H1 (cell line): ENCODE data around the gene BTD. TPM values are rescaled to one million over a fixed set of nuclear protein-coding genes. Genes with fewer than 3 reads are reported as not detected.

Source experiments
- microRNA-seq, 2 experiments: library from miRNA; unstranded; fragments of <30 nt; microRNA quantifications; one replicate each; pipeline versions ENCODE4 to v1.2.0, GENCODE V29; 2016 to 2020; ENCODE audit warnings: borderline microRNAs expressed in 2 of 2, borderline number of aligned reads in 2 of 2, borderline replicate concordance in 1 of 2
- polyA plus RNA-seq, 7 experiments: library from polyadenylated mRNA; depleted of rRNA in 3 of 7; stranded (reverse) in 5 of 7; unstranded in 2 of 7; fragments of >200 nt in 5 of 7; fragments of 200-250 nt in 2 of 7; gene quantifications; 1 replicate in 5 of 7; 2 replicates in 1 of 7; 4 replicates in 1 of 7; pipeline versions ENCODE4 v1.2.1 to v1.2.3, GENCODE V29; 2011 to 2013; ENCODE audit warnings: missing spikeins in 2 of 7, mixed read lengths in 2 of 7
- small RNA-seq: library from polyadenylated mRNA; stranded (forward); fragments of <200 nt; extraction: miRNeasy Mini kit (QIAGEN cat#:217004); gene quantifications from one replicate; pipeline ENCODE3, GENCODE V24; 2013; ENCODE audit not compliant: insufficient read depth
- total RNA-seq: library from RNA; stranded (reverse); fragmentation: NEBNext Ultra II Directional; extraction: Animal tissue kit (Norgen Biotek cat#: 25700); gene quantifications from 2 replicates; pipeline ENCODE4 v1.2.1, GENCODE V29; 2021

BTD gene
- total and polyA plus RNA-seq, 2 of the 8 experiments (the other 6 are each of a cell fraction or from before 2014, with no cell fraction given): 21.8 to 36.7 TPM

Small RNA genes lying within 50 kb of the gene (microRNA-seq; reads per million reads assigned to microRNA genes)
- gene MIR3134: 0 reads per million in 2 experiments

Small RNA genes lying within 50 kb of the gene (small RNA-seq; reads per million reads assigned to genes)
- not detected for gene MIR3134

Other genes with a start within 250 kb of the BTD start
- 20.0 and 20.7 TPM in 2 replicates for gene METTL6, start 174.2 kb upstream of the BTD start, total RNA-seq
- gene METTL6, start 174.2 kb upstream of the BTD start, polyA plus RNA-seq (2011; rRNA removed): 13.1 and 18.4 TPM in 2 replicates
- gene EAF1, start 174.1 kb upstream of the BTD start, total RNA-seq: 26.8 and 28.0 TPM in 2 replicates
- gene EAF1, start 174.1 kb upstream of the BTD start, polyA plus RNA-seq (2011; rRNA removed): 13.9 and 16.8 TPM in 2 replicates
- gene COLQ, start 80.0 kb upstream of the BTD start, total RNA-seq: 0.99 and 1.9 TPM in 2 replicates
- gene COLQ, start 80.0 kb upstream of the BTD start, polyA plus RNA-seq (2011; rRNA removed): 1.5 and 2.3 TPM in 2 replicates
- 45.7 and 46.0 TPM in 2 replicates for gene HACL1, start 176 bp upstream of the BTD start, total RNA-seq
- gene HACL1, start 176 bp upstream of the BTD start, polyA plus RNA-seq (2011; rRNA removed): 24.2 and 38.2 TPM in 2 replicates
- 61.4 and 61.7 TPM in 2 replicates for gene ANKRD28, start 196.2 kb downstream of the BTD start, total RNA-seq
- gene ANKRD28, start 196.2 kb downstream of the BTD start, polyA plus RNA-seq (2011; rRNA removed): 21.4 and 39.1 TPM in 2 replicates